Upper lobe of left lung (tissue), 6 donors: ENCODE data around the gene AP3B2. TPM values are rescaled to one million over a fixed set of nuclear protein-coding genes. Genes with fewer than 3 reads are reported as not detected.

Source experiments
- ATAC-seq, 2 donors: fragments of 200-7000 bp; cut with Tn5 transposase; one replicate each; pipeline ENCODE4 v1.9.1; 2022; ENCODE audit warnings: mild to moderate bottlenecking in 2 of 2, moderate library complexity in 2 of 2; ENCODE audit not compliant: low FRiP score in 2 of 2
- DNase-seq, 2 donors: peaks; one replicate each; pipeline ENCODE4 v3.0.0-alpha.2; 2019 to 2020
- H3K27ac ChIP-seq, 4 donors: fragments of 200-600 bp; sonication (generic); one replicate each; pipeline ENCODE4 v1.5.1; 2016 to 2019
- H3K27me3 ChIP-seq, 4 donors: fragments of 200-600 bp; sonication (generic); one replicate each; pipeline ENCODE4 v1.5.1; 2017 to 2019
- H3K36me3 ChIP-seq, 4 donors: fragments of 200-600 bp; sonication (generic); one replicate each; pipeline ENCODE4 v1.5.1; 2016 to 2019
- H3K4me1 ChIP-seq, 4 donors: fragments of 200-600 bp; sonication (generic); one replicate each; pipeline ENCODE4 v1.5.1; 2018 to 2019
- H3K4me3 ChIP-seq, 4 donors: fragments of 200-600 bp; sonication (generic); one replicate each; pipeline ENCODE4 v1.5.1; 2017 to 2019; ENCODE audit warnings: mild to moderate bottlenecking in 2 of 4, moderate library complexity in 1 of 4
- H3K9me3 ChIP-seq, 4 donors: fragments of 200-600 bp; sonication (generic); one replicate each; pipeline ENCODE4 v1.5.1; 2018 to 2019
- EP300 ChIP-seq, 4 donors: sonication (generic); formaldehyde crosslinking; IDR thresholded peaks; one replicate each; pipeline ENCODE4 v1.5.1; 2017; ENCODE audit warnings: antibody characterized with exemption in 4 of 4, control low read depth in 2 of 4
- POLR2A ChIP-seq, 4 donors: fragments of 450-650 bp; IDR thresholded peaks; one replicate each; pipeline ENCODE4 v1.5.1; 2016 to 2017; ENCODE audit warnings: antibody characterized with exemption in 4 of 4, mild to moderate bottlenecking in 2 of 4
- POLR2AphosphoS5 ChIP-seq, 2 donors: sonication (generic); formaldehyde crosslinking; IDR thresholded peaks; one replicate each; pipeline ENCODE4 v1.5.1; 2017; ENCODE audit warnings: antibody characterized with exemption in 2 of 2
- WGBS, 2 donors: methylation state at CpG; one replicate each; pipeline ENCODE4 v1.1.5; 2017 to 2018; 5-methylcytosine and 5-hydroxymethylcytosine counted together
- total RNA-seq, 6 donors: library from RNA; depleted of rRNA in 4 of 6; stranded (reverse); fragments of >200 nt in 4 of 6; gene quantifications; one replicate each; pipeline versions ENCODE4 v1.1.0 to v1.2.1, GENCODE V29; 2016 to 2021
- TF ChIP-seq, protein P1 (sequence below), 6 experiments: fragments of 450-650 bp in 4 of 6; fragments of 200-600 bp in 2 of 6; sonication (generic) in 2 of 6; IDR thresholded peaks; one replicate each; pipeline ENCODE4 v1.5.1; 2016 to 2019; ENCODE audit warnings: antibody characterized with exemption in 6 of 6
- donor health status: DM: no; HTN: no; CAD: no; lungs with moderate emphysema.
- donor health status: DM: no; HTN: yes; CAD: no; lungs with severe emphysema.

Gene AP3B2
- total RNA-seq, 6 donors from 2014 or later = 0.39 to 25.1 (median 3.8) TPM

- no peaks in the 10 kb centered on the region for H3K36me3 ChIP-seq
- TF ChIP-seq, protein P1, sequence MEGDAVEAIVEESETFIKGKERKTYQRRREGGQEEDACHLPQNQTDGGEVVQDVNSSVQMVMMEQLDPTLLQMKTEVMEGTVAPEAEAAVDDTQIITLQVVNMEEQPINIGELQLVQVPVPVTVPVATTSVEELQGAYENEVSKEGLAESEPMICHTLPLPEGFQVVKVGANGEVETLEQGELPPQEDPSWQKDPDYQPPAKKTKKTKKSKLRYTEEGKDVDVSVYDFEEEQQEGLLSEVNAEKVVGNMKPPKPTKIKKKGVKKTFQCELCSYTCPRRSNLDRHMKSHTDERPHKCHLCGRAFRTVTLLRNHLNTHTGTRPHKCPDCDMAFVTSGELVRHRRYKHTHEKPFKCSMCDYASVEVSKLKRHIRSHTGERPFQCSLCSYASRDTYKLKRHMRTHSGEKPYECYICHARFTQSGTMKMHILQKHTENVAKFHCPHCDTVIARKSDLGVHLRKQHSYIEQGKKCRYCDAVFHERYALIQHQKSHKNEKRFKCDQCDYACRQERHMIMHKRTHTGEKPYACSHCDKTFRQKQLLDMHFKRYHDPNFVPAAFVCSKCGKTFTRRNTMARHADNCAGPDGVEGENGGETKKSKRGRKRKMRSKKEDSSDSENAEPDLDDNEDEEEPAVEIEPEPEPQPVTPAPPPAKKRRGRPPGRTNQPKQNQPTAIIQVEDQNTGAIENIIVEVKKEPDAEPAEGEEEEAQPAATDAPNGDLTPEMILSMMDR (IDR thresholded peaks at IDR 0.05) = no peak
- TF ChIP-seq EP300 (IDR thresholded peaks at IDR 0.05) (no peak), POLR2AphosphoS5 (IDR thresholded peaks at IDR 0.05) (no peak), POLR2A (IDR thresholded peaks at IDR 0.05) (no peak)
- ATAC-seq = no peak
- H3K4me1 ChIP-seq = no peaks in the 10 kb centered on the region
- no peaks in the 10 kb centered on the region for H3K27me3 ChIP-seq
- 92 to 97% methylated on average over 10 of the region's 10 CpGs for WGBS, 2 donors
- H3K27ac ChIP-seq = no peak overlapping the region
- no peaks in the 10 kb centered on the region for H3K9me3 ChIP-seq
- H3K4me3 ChIP-seq = no peak overlapping the region
- DNase-seq = peak in 1 of 2 donors; percentile 21
Observed at GRCh38 chr15:82666606-82667005, 43.1 kb downstream of the AP3B2 start.

DNA sequence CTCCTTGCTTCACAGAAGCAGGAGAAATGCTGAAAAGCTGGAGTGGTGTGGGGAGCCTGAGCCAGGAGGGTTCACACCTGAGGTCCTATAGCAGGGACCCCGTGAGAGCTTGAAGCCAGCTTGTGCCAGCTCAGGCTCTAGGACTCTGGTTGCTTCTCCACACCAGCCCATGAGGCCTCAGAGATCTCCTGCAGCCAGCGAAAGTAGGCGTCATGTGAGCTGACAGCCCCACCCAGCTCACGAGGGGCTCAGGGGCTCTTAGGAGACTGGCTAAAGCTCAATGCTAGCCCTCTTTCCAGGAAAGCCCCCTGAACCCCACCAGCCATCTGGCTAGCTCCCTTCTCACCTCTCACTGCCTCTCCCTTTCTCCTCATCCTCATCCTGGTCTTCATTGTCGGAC is 45.7 kb downstream of the AP3B2 start:
- no peaks in the 10 kb centered on the region for H3K4me1 ChIP-seq
- no peaks in the 10 kb centered on the region for H3K9me3 ChIP-seq
- no peaks in the 10 kb centered on the region for H3K27me3 ChIP-seq
- no peak overlapping the region for H3K27ac ChIP-seq
- ATAC-seq (no peak), DNase-seq (no peak)
- 91 to 92% methylated on average over 3 to 5 of the region's 5 CpGs for WGBS, 2 donors
- no peaks in the 10 kb centered on the region for H3K36me3 ChIP-seq
- H3K4me3 ChIP-seq = no peak overlapping the region
- TF ChIP-seq POLR2AphosphoS5 (IDR thresholded peaks at IDR 0.05) = no peak
- TF ChIP-seq, protein P1 (IDR thresholded peaks at IDR 0.05) = no peak

GRCh38 chr15:82663186-82663600 is 46.5 kb downstream of the AP3B2 start:
- 12 to 15% methylated on average over 4 of the region's 4 CpGs for WGBS, 2 donors
- TF ChIP-seq EP300 (IDR thresholded peaks at IDR 0.05) (no peak), POLR2A (IDR thresholded peaks at IDR 0.05) (no peak)
- TF ChIP-seq, protein P1 (IDR thresholded peaks at IDR 0.05) = no peak
- Histone ChIP-seq H3K9me3 (no peaks in the 10 kb centered on the region), H3K4me3 (no peak overlapping the region), H3K27ac (no peak overlapping the region), H3K4me1 (no peaks in the 10 kb centered on the region), H3K27me3 (no peaks in the 10 kb centered on the region), H3K36me3 (no peaks in the 10 kb centered on the region)
- ATAC-seq (no peak), DNase-seq (no peak)

GRCh38 chr15:82662641-82663040 is 47.0 kb downstream of the AP3B2 start:
- no peaks in the 10 kb centered on the region for H3K9me3 ChIP-seq
- TF ChIP-seq EP300 (IDR thresholded peaks at IDR 0.05) (no peak), POLR2AphosphoS5 (IDR thresholded peaks at IDR 0.05) (no peak), POLR2A (IDR thresholded peaks at IDR 0.05) (no peak)
- TF ChIP-seq, protein P1 (IDR thresholded peaks at IDR 0.05) = no peak
- H3K36me3 ChIP-seq = no peaks in the 10 kb centered on the region
- peak in 1 of 2 donors; percentile 35 for DNase-seq
- WGBS, 2 donors = 87 to 89% methylated on average over 9 of the region's 9 CpGs
- no peak overlapping the region for H3K27ac ChIP-seq
- no peaks in the 10 kb centered on the region for H3K4me1 ChIP-seq
- no peak overlapping the region for H3K4me3 ChIP-seq
- no peak for ATAC-seq
- H3K27me3 ChIP-seq = no peaks in the 10 kb centered on the region

- Histone ChIP-seq H3K27ac (no peak overlapping the region), H3K36me3 (no peaks in the 10 kb centered on the region), H3K4me1 (no peaks in the 10 kb centered on the region), H3K9me3 (no peaks in the 10 kb centered on the region), H3K27me3 (no peaks in the 10 kb centered on the region), H3K4me3 (no peak overlapping the region)
- TF ChIP-seq POLR2AphosphoS5 (IDR thresholded peaks at IDR 0.05) = no peak
- TF ChIP-seq POLR2A (IDR thresholded peaks at IDR 0.05) = no peak
- TF ChIP-seq EP300 (IDR thresholded peaks at IDR 0.05) = no peak
- TF ChIP-seq, protein P1 (IDR thresholded peaks at IDR 0.05) = no peak
- ATAC-seq = no peak
- no peak for DNase-seq
- 65 to 71% methylated on average over 1 of the region's 1 CpG for WGBS, 2 donors
Observed at GRCh38 chr15:82660378-82660777, 49.3 kb downstream of the AP3B2 start.
